Measurements from ENCODE around the gene CD109. TPM values are rescaled to one million over a fixed set of nuclear protein-coding genes. Genes with fewer than 3 reads are reported as not detected.

CD109 gene
- total and polyA plus RNA-seq, 2 of the 8 experiments (the other 6 are each of a cell fraction or from before 2014, with no cell fraction given) = 1.4 to 5.3 TPM

- Histone ChIP-seq H3K4me1 (replicated peaks in 1 of 4; ENCODE audit: control insufficient read depth in 3 of 4, insufficient read depth in 4 of 4, low read length in 3 of 4) (no peaks in the 10 kb centered on the region), H3K27me3 (replicated peaks in 1 of 4; ENCODE audit: control insufficient read depth in 3 of 4, extremely low read depth in 1 of 4, insufficient read depth in 3 of 4, low read length in 3 of 4) (no peaks in the 10 kb centered on the region), H3K9me3 (ENCODE audit: insufficient read depth in 2 of 2, low read depth in 1 of 2, low read length in 1 of 2) (no peaks in the 10 kb centered on the region; a peak in 1 of 4 replicates), H2BK20ac (ENCODE audit: low read length) (no peak overlapping the region), H4K91ac (replicated peaks; ENCODE audit: insufficient read length, low read length) (no peak overlapping the region), H2BK15ac (ENCODE audit: low read length) (no peak overlapping the region), H4K20me1 (replicated peaks in 1 of 2; ENCODE audit: control insufficient read depth in 1 of 2, insufficient read depth in 2 of 2, low read length in 2 of 2) (no peaks in the 10 kb centered on the region), H2BK5ac (ENCODE audit: low read depth, low read length) (no peak overlapping the region), H3K56ac (replicated peaks; ENCODE audit: insufficient read length, low read depth, low read length) (no peak overlapping the region), H2BK12ac (ENCODE audit: low read depth, low read length) (no peak overlapping the region), H2AFZ (ENCODE audit: low read length) (no peak overlapping the region), H3K23me2 (ENCODE audit: low read depth, low read length) (no peaks in the 10 kb centered on the region), H3K79me2 (ENCODE audit: control insufficient read depth in 1 of 2, insufficient read depth in 2 of 2, low read length in 2 of 2) (no peaks in the 10 kb centered on the region), H3K79me1 (ENCODE audit: low read depth, low read length) (no peaks in the 10 kb centered on the region), H3K36me3 (ENCODE audit: control insufficient read depth in 2 of 4, insufficient read depth in 4 of 4, low read length in 3 of 4) (no peaks in the 10 kb centered on the region), H4K5ac (ENCODE audit: insufficient read length, low read depth, low read length) (no peak overlapping the region), H3K4me3 (ENCODE audit: extremely low read depth in 1 of 4, insufficient read depth in 2 of 4, low read depth in 3 of 4, low read length in 4 of 4) (no peak overlapping the region), H2BK120ac (replicated peaks; ENCODE audit: low read depth, low read length) (no peak overlapping the region), H2AK5ac (ENCODE audit: low read depth, low read length) (no peak overlapping the region), H3K9ac (replicated peaks in 1 of 4; ENCODE audit: extremely low read depth in 1 of 4, low read depth in 3 of 4, low read length in 3 of 4) (no peak overlapping the region), H3K14ac (ENCODE audit: insufficient read length) (no peak overlapping the region), H3K18ac (ENCODE audit: extremely low read depth, low read length) (no peak overlapping the region), H3K23ac (ENCODE audit: insufficient read length) (no peak overlapping the region), H3K4ac (replicated peaks; ENCODE audit: insufficient read length, low read depth, low read length) (no peak overlapping the region), H4K8ac (ENCODE audit: extremely low read depth, insufficient read depth, low read length) (no peak overlapping the region), H3K27ac (ENCODE audit: low read depth, low read length) (no peak overlapping the region), H3K4me2 (ENCODE audit: insufficient read depth in 1 of 2, low read depth in 2 of 2, low read length in 2 of 2) (no peak overlapping the region)
- 95% methylated on average over 2 of the region's 2 CpGs; no CpG with 5 or more reads in 1 of the 2 experiments for WGBS, 2 experiments (ENCODE audit: extremely low coverage in 1 of 2, insufficient coverage in 1 of 2, insufficient read length in 1 of 2, insufficient replicate concordance in 2 of 2, low coverage in 1 of 2, low lambda C conversion rate in 2 of 2, missing lambda C conversion rate in 1 of 2)
- FAIRE-seq (no peak), DNase-seq (ENCODE audit: low read depth in 1 of 2, low spot score in 2 of 2) (no peak)
- ChIA-PET POLR2A (ENCODE audit: partially characterized antibody) (no interaction called here), CTCF (ENCODE audit: partially characterized antibody) (interaction anchor here (1.2 kb wide), 1 partner anchor 67 kb away, joined by 5 read pairs; no protein-coding TSS in a partner anchor)
- TF ChIP-seq POLR2AphosphoS5 (IDR thresholded peaks at IDR 0.05; ENCODE audit: low read depth, low read length) = no peak
- no peak for TF ChIP-seq TAF1 (IDR thresholded peaks at IDR 0.05; ENCODE audit: low read depth, low read length)
- TF ChIP-seq NRF1 (IDR thresholded peaks at IDR 0.05; ENCODE audit: low read depth, low read length) = no peak
- TF ChIP-seq CEBPB (IDR thresholded peaks at IDR 0.05; ENCODE audit: low read depth, low read length) = no peak
- no peak for TF ChIP-seq BCL11A (IDR thresholded peaks at IDR 0.05; ENCODE audit: low read depth in 2 of 2, low read length in 2 of 2)
- no peak for TF ChIP-seq HDAC6 (IDR thresholded peaks at IDR 0.05; ENCODE audit: low read depth, low read length)
- TF ChIP-seq PHF8 (conservative IDR thresholded peaks at IDR 0.05; ENCODE audit: low read depth, low read length) = no peak
- no peak for TF ChIP-seq HDAC2 (IDR thresholded peaks at IDR 0.05; ENCODE audit: borderline replicate concordance in 1 of 2, low read depth in 2 of 2, low read length in 2 of 2)
- TF ChIP-seq RAD21 (IDR thresholded peaks at IDR 0.05 in 1 of 2, conservative IDR thresholded peaks at IDR 0.05 in 1 of 2; ENCODE audit: low read depth in 2 of 2, low read length in 2 of 2) = no peak
- no peak for TF ChIP-seq MAX (IDR thresholded peaks at IDR 0.05)
- TF ChIP-seq BACH1 (IDR thresholded peaks at IDR 0.05; ENCODE audit: low read length) = no peak
- TF ChIP-seq E2F6 (IDR thresholded peaks at IDR 0.05) = no peak
- TF ChIP-seq SIN3A (conservative IDR thresholded peaks at IDR 0.05 in 1 of 2, IDR thresholded peaks at IDR 0.05 in 1 of 2; ENCODE audit: low read depth in 1 of 2, low read length in 2 of 2) = no peak
Measured at GRCh38 chr6:73666393-73666792, 29.6 kb upstream of the CD109 start.

Measured in H1 (cell line).